Measurements from ENCODE around the gene RAB25.
"Not testable (repeated sequence)": the region's sequence is repeated elsewhere in the genome, so short reads cannot be mapped to it uniquely, and the experiment has no call there.

RAB25 gene

DNA sequence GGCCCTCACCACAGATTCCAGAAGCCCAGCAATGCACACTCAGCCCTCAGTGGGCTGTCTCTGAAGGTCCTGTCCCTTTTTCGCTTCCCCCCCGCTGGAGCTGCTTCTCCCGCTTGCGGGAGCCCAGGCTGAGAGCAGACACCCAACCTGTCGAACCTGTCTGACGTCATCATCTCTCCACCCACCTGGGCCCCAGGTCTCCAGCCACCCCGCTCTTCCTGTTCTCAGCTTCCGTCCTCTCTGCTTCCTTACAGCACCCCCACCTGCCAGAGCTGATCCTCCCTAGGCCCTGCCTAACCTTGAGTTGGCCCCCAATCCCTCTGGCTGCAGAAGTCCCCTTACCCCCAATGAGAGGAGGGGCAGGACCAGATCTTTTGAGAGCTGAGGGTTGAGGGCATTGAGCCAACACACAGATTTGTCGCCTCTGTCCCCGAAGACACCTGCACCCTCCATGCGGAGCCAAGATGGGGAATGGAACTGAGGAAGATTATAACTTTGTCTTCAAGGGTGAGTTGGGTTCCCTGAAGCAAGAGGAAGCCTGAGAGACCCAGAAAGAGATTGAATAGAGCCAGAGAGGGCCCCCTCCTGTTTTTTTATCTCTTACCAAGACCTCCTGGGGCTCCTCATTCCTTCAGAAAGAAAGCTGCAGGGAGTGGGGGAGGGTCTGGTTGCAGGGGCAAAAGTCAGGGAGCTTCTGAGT is at the start of gene RAB25:
TSS of gene RAB25 (plus strand) at position 224 of the 700 bp plus-strand sequence. CDS start at position 465, 241 bp downstream.
- peak in 2 of 3 experiments; percentile 13 to 15 for DNase-seq

DNA sequence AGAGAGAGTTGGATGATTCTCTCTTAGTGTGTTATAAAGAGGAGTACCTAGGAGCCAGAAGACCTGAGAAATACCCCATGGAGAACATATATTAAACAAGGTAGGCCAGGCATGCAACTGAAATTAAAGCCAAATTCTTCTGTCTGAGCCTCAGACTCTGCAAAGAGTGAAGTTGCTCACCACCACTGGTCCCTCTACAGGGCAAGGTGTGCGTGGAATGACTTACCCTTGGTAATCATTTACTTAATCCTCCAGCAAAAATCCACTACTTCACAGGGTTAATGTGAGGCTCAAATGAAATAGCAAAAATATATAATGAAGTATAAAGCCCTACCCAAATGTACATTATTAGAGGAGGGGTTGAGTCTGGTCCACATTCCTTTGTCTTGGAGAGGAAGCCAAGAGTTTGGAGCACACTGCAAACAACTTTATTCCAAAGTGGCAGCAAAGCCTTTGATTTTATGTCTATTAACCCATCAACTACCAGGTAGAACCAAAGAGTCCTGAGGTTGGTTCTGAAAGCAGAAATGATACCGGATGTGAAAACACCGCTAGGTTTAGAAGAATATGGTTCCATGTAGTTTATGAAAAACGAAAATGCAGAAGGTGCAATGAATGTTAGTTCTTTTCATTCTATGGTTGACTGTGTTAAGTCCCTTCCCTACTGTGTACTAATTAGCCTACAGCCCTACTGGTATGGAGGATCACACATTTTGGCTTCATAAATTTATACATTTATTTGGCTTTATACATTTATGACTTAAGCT is 48.7 kb upstream of the RAB25 start:
- DNase-seq = no peak

GRCh38 chr1:156014829-156015228 is 46.1 kb upstream of the RAB25 start:
- no peak for DNase-seq

DNA sequence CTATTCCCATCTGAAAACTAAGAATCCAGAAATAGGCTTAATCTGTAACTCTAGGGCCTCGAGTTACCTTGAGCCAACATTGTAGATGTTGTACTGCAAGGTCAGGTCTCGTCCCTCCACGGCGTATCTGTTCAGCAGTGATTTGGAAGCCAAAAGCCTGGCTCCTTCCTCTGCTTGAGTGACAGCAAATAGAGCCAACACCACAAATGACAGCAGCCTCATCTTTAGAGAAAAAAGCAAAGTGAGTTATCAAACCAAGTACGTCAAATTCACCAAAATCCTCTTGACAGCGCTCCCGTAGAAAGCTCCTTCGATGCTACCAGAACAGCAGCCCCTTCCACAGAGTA is 41.0 kb upstream of the RAB25 start:
- DNase-seq = no peak

DNA sequence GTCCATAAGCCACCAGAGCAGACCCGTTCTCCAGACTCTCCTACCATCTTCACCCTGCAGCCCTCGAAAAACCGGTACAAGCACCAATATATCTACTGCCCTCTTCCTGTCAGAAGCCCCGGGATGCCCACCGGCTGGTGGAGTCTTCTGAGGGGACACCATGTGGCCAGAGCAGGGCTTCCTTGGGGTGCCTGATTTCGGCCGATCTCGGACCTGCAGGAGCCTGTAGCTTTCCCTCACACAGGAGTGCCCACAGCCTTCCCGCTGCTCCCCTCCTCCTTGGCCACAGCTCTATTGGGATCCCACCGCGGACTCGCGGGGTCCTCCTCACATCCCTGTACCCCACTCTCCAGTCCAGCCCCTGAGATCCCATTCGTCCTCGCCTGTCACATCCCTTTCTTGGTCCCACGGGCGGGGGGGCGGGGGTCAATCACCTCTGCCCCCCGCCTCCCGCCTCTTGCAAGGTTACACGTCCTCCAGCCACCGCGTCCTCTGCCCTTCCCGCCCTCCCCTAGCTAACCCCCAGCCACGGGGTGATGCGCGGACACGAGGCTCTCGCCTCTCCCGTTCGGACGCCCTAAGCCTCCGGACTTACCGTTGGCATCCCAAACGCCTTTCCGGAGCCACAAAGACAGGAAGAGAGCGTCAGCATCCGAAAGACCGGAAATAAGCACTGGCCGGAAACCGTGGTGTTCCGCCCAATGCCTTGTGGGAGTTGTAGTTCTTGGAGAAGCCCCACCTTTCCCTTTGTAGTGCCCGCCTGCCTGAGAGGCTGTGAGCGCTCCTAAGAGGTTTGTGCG is 40.5 kb upstream of the RAB25 start, which contains the start of gene SSR2:
TSS of gene SSR2 (minus strand) at position 659 of the 800 bp plus-strand sequence. CDS start 784 bp downstream, outside the sequence.
- peak; percentile 85 to 97 (median 96) for DNase-seq

GRCh38 chr1:156021093-156021428 is 39.9 kb upstream of the RAB25 start:
- DNase-seq = no peak

- DNase-seq = no peak
Measured at GRCh38 chr1:156021954-156022353, 39.0 kb upstream of the RAB25 start.

- no peak for DNase-seq
Measured at GRCh38 chr1:156024801-156025200, 36.2 kb upstream of the RAB25 start.

DNA sequence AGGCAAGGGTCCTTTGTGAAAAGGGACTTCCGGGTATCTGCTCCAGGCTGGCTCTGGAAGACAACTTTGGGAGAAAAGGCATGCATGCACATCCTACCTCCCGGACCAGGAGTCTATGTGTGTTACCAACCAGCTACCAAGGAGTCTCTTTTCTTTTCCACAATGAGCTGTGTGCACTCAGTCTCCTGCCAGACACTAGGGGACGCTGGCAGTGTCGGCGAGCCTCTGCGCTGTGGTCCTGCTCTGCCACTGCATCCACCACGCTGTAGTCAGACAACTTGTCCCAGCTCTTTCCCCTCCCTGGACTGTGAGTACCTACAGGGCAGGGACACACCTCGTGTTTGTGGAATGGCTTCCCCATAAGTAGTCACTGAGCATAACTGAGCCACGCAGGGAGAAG is 35.1 kb upstream of the RAB25 start:
- no peak for DNase-seq

DNA sequence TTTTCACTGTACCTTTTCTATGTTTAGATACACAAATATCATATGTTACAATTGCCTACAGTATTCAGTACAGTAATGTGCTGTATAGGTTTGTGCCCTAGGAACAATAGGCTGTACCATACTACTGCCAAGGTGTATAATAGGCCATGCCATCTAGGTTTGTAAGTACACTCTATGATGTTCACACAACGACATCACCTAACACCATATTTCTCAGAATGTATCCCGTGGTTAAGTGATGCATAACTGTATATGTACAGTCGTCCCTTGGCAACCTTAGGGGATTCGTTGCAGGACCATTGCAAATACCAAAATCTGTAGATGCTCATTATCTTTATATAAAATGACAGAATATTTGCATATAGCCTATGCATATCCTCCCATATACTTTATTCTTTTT is 34.4 kb upstream of the RAB25 start:
- no peak for DNase-seq

DNA sequence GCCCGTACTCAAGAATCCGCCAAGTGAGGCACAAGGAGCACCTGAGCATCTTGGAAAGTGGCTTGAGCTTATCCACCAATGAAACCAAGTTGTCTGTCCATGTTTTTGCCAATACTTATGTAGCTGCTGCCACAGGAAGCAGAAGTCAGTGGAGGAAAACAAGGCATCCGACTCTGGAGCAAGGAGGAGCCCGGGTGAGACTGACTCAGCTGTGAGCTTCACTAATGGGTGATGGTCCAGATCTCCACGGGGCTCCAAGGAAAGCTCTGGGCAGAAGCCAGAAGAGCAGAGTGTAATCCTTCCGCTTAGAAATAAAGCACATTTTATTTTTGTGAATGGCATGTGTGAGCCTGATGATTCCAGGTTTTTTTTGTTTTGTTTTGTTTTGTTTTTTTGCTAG is 27.9 kb upstream of the RAB25 start:
- DNase-seq = no peak

GRCh38 chr1:156034991-156035390 is 26.0 kb upstream of the RAB25 start:
- not testable (repeated sequence) for DNase-seq

DNA sequence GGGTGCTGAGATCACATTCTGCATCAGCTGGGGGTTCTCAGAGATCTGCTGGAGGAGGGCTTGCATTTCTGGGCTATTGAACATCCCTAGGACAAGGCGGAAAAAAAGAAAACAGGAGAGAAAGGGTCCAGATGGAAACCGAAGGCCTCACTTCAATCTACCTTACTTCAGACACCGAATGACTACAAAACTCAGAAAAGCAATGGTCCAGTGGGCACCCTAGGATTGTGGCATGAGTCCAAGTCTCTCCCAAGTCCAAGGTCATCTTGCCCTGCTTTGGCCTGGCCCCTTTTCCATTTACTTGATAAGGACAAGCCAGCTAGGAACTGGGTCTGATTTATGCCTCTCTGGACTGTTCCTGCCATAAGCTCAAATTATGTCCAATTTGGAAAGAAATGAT is 18.1 kb upstream of the RAB25 start:
- no peak for DNase-seq

GRCh38 chr1:156045076-156045475 is 15.9 kb upstream of the RAB25 start:
- DNase-seq = no peak

GRCh38 chr1:156048663-156049258 is 12.2 kb upstream of the RAB25 start:
- DNase-seq = no peak

DNA sequence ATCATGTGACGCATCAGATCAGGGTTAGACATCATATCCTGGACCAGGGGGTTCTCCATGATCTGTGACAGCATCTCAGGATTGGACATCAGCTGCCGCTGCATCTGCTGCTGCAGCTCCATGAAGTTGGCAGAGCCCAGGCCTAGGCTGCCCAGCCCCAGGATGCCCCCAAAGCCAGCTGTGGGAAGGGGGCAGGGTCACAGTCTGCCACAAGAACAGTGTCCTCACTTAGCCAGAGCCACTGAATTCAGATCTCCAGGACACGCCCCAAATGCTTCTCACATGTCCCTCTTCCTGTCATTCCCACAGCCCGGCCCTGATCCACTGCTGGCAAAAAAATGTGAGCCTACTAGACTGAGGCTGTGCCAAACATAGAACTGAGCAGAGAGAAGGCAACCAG is 10.6 kb upstream of the RAB25 start:
- DNase-seq = no peak

- no peak for DNase-seq
Measured at GRCh38 chr1:156051011-156051725, 9.8 kb upstream of the RAB25 start.

- peak; percentile 59 to 70 (median 68) for DNase-seq
Measured at GRCh38 chr1:156052862-156053767, 7.8 kb upstream of the RAB25 start.

GRCh38 chr1:156053768-156054499 is 7.0 kb upstream of the RAB25 start, which contains the start of gene UBQLN4:
UBQLN4 (minus strand) TSS chr1:156053798; CDS start chr1:156053701, 97 bp downstream.
- DNase-seq = peak; percentile 84 to 93 (median 87)

DNA sequence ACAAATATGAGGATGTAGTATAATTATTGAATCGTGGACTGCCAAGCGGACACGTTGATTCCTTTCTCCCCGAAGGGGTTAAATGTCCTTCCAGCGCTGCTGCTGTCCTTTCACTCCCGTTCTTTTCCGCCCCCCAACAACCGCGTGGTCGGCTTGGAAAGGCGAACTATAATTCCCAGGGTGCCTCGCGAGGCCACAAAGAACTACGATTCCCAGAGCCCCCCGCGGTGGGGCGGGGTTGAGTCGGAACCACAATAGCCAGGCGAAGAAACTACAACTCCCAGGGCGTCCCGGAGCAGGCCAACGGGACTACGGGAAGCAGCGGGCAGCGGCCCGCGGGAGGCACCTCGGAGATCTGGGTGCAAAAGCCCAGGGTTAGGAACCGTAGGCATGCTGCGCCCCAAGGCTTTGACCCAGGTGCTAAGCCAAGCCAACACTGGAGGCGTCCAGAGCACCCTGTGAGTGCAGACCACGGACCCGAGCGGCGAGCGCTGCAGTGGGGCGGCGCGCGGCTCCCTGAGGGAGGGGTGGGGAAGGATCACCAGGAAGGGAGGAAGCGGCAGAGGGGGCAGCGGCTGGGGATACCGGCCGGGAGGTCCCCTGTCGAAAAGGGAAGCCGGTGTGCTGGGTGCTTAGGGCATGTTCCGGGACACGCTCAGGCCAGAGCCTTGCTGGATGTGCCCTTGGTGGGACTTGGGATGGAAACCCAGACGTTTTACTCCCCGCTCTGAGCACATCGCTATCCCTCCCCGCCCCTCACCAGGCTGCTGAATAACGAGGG is 6.3 kb upstream of the RAB25 start, which contains the start of gene LAMTOR2:
TSS of gene LAMTOR2 (plus strand) at position 283 of the 781 bp plus-strand sequence. CDS start at position 391, 108 bp downstream.
- DNase-seq = peak; percentile 98 to 100 (median 99)

Measured in NCI-H1417 (cell line).